SK-N-SH (cell line): ENCODE data around the gene PRDM8. TPM values are rescaled to one million over a fixed set of nuclear protein-coding genes. Genes with fewer than 3 reads are reported as not detected.

Experiments
- CTCF ChIA-PET: fragments of 300-600, 350-600 bp; formaldehyde crosslinking; extraction: SDS; loops from one replicate; lab custom pipeline; 2021; lab: Yijun Ruan, JAX
- POLR2A ChIA-PET: fragments of 350-600 bp; sonication (Branson Sonifier 250); formaldehyde crosslinking; extraction: SDS; loops from one replicate; lab custom pipeline; 2020; ENCODE audit warnings: antibody characterized with exemption, inconsistent platforms; lab: Yijun Ruan, JAX
- DNase-seq: peaks from one replicate; pipeline ENCODE4 v3.0.0; 2012
- H2AFZ ChIP-seq: fragments of 200-600 bp; sonication (generic); 2 replicates; pipeline ENCODE4 v1.8.1; 2016; ENCODE audit warnings: antibody characterized with exemption, mild to moderate bottlenecking, low read depth
- H3F3A ChIP-seq: fragments of 200-600 bp; sonication (generic); replicated peaks from 2 replicates; pipeline ENCODE3; 2016; ENCODE audit warnings: antibody characterized with exemption, mild to moderate bottlenecking; ENCODE audit not compliant: insufficient read depth
- H3K27ac ChIP-seq, 2 experiments: fragments of 200-500 bp in 1 of 2; fragments of 200-600 bp in 1 of 2; sonication (Bioruptor generic) in 1 of 2; sonication (generic), shearing (Covaris generic) in 1 of 2; 2 replicates each; pipeline versions ENCODE4 v1.5.1 to v1.6.1; 2014 to 2016; ENCODE audit warnings: low read depth in 2 of 2, inconsistent platforms in 1 of 2, low read length in 1 of 2, mild to moderate bottlenecking in 1 of 2, mixed read lengths in 1 of 2
- H3K27me3 ChIP-seq: fragments of 200-600 bp; sonication (generic), shearing (Covaris generic); 2 replicates; pipeline ENCODE4 v1.6.1; 2016; ENCODE audit warnings: mixed run types; ENCODE audit not compliant: insufficient read depth
- H3K36me3 ChIP-seq, 2 experiments: fragments of 200-500 bp in 1 of 2; fragments of 200-600 bp in 1 of 2; sonication (Bioruptor generic) in 1 of 2; sonication (generic) in 1 of 2; replicated peaks in 1 of 2; 2 replicates each; pipeline versions ENCODE3 to v1.5.1; 2014 to 2016; ENCODE audit warnings: low read length in 1 of 2, mild to moderate bottlenecking in 1 of 2; ENCODE audit not compliant: insufficient read depth in 2 of 2, control insufficient read depth in 1 of 2
- H3K4me1 ChIP-seq, 2 experiments: fragments of 200-500 bp in 1 of 2; fragments of 200-600 bp in 1 of 2; sonication (Bioruptor generic) in 1 of 2; sonication (generic), shearing (Covaris generic) in 1 of 2; 2 replicates each; pipeline versions ENCODE4 v1.5.1 to v1.6.1; 2014 to 2016; ENCODE audit warnings: low read depth in 1 of 2, low read length in 1 of 2, mixed run types in 1 of 2; ENCODE audit not compliant: insufficient read depth in 2 of 2, control insufficient read depth in 1 of 2
- H3K4me2 ChIP-seq: fragments of 200-600 bp; sonication (generic), shearing (Covaris generic); 2 replicates; pipeline ENCODE4 v1.6.1; 2017; ENCODE audit warnings: mixed run types
- H3K4me3 ChIP-seq, 2 experiments: fragments of 200-500 bp in 1 of 2; fragments of 200-600 bp in 1 of 2; sonication (Bioruptor generic) in 1 of 2; sonication (generic), shearing (Covaris generic) in 1 of 2; 2 replicates each; pipeline versions ENCODE4 v1.5.1 to v1.8.1; 2014 to 2016; ENCODE audit warnings: low read depth in 2 of 2, inconsistent platforms in 1 of 2, low read length in 1 of 2, mild to moderate bottlenecking in 1 of 2, mixed read lengths in 1 of 2, moderate library complexity in 1 of 2
- H3K79me2 ChIP-seq: fragments of 200-600 bp; sonication (generic); 2 replicates; pipeline ENCODE4 v1.8.1; 2017; ENCODE audit warnings: mild to moderate bottlenecking; ENCODE audit not compliant: insufficient read depth
- H3K9ac ChIP-seq: fragments of 200-600 bp; sonication (generic); 2 replicates; pipeline ENCODE4 v1.6.1; 2017; ENCODE audit warnings: mixed run types
- H3K9me2 ChIP-seq: fragments of 200-600 bp; sonication (generic); 2 replicates; pipeline ENCODE4 v1.6.1; 2017; ENCODE audit warnings: mixed run types
- H3K9me3 ChIP-seq: fragments of 200-600 bp; sonication (generic); 2 replicates; pipeline ENCODE4 v1.6.1; 2017; ENCODE audit warnings: mixed run types, mild to moderate bottlenecking, moderate library complexity
- H4K20me1 ChIP-seq: fragments of 200-600 bp; sonication (generic); 2 replicates; pipeline ENCODE4 v1.6.1; 2017; ENCODE audit warnings: mild to moderate bottlenecking, mixed run types; ENCODE audit not compliant: insufficient read depth
- ELF1 ChIP-seq: IDR thresholded peaks from 2 replicates; pipeline ENCODE4 v1.4.0; 2012
- EZH2phosphoT487 ChIP-seq: fragments of 200-600 bp; sonication (generic); IDR thresholded peaks from 2 replicates; pipeline ENCODE4 v1.6.1; 2017; ENCODE audit warnings: low read depth, mixed run types, mild to moderate bottlenecking, antibody characterized with exemption, moderate library complexity, borderline replicate concordance
- FOXJ3 ChIP-seq: sonication (generic); formaldehyde crosslinking; IDR thresholded peaks from 2 replicates; pipeline ENCODE4 v1.5.1; 2020; ENCODE audit warnings: mild to moderate bottlenecking, missing genetic modification reagents
- GABPA ChIP-seq: IDR thresholded peaks from 2 replicates; pipeline ENCODE4 v1.4.0; 2012; ENCODE audit warnings: low read depth, mild to moderate bottlenecking
- MEF2A ChIP-seq: IDR thresholded peaks from 2 replicates; pipeline ENCODE4 v1.4.0; 2012; ENCODE audit warnings: low read depth, borderline replicate concordance
- MXI1 ChIP-seq: IDR thresholded peaks from 2 replicates; pipeline ENCODE4 v1.6.1; 2012; ENCODE audit warnings: mild to moderate bottlenecking, low read depth, low read length, improper control_type of control experiment
- NFIC ChIP-seq: IDR thresholded peaks from 2 replicates; pipeline ENCODE4 v1.4.0; 2012; ENCODE audit warnings: borderline replicate concordance
- NRF1 ChIP-seq: IDR thresholded peaks from 2 replicates; pipeline ENCODE4 v1.6.1; 2012; ENCODE audit warnings: low read depth, mild to moderate bottlenecking, low read length
- POLR2AphosphoS5 ChIP-seq: IDR thresholded peaks from 2 replicates; pipeline ENCODE4 v1.6.1; 2012; ENCODE audit warnings: low read depth, low read length
- RFX5 ChIP-seq: IDR thresholded peaks from 2 replicates; pipeline ENCODE4 v1.6.1; 2012; ENCODE audit warnings: mild to moderate bottlenecking, improper control_type of control experiment, low read length
- SMC3 ChIP-seq: IDR thresholded peaks from 2 replicates; pipeline ENCODE4 v1.6.1; 2012; ENCODE audit warnings: low read depth, low read length, improper control_type of control experiment
- TAF1 ChIP-seq: IDR thresholded peaks from 2 replicates; pipeline ENCODE4 v1.6.1; 2012; ENCODE audit warnings: low read depth, mild to moderate bottlenecking, low read length, moderate library complexity, borderline replicate concordance
- TCF12 ChIP-seq: IDR thresholded peaks from 2 replicates; pipeline ENCODE4 v1.4.0; 2012
- TEAD4 ChIP-seq: IDR thresholded peaks from 2 replicates; pipeline ENCODE4 v1.4.0; 2012; ENCODE audit warnings: mild to moderate bottlenecking, borderline replicate concordance; ENCODE audit not compliant: insufficient read depth
- YY1 ChIP-seq: IDR thresholded peaks from 2 replicates; pipeline ENCODE4 v1.4.0; 2012; ENCODE audit warnings: low read depth, mild to moderate bottlenecking
- WGBS: methylation state at CpG from one replicate; pipeline ENCODE4 v1.1.6; 2017; ENCODE audit warnings: low lambda C conversion rate; 5-methylcytosine and 5-hydroxymethylcytosine counted together
- polyA plus RNA-seq, 3 experiments: library from polyadenylated mRNA; depleted of rRNA; stranded (reverse); fragments of >200 nt; gene quantifications; 2 replicates each; pipeline ENCODE4 v1.2.3, GENCODE V29; 2012
- TF ChIP-seq, protein P1 (sequence below): IDR thresholded peaks from 2 replicates; pipeline ENCODE4 v1.6.1; 2012; ENCODE audit warnings: mild to moderate bottlenecking, low read depth, low read length, moderate library complexity
- TF ChIP-seq, protein P2 (sequence below): IDR thresholded peaks from 2 replicates; pipeline ENCODE4 v1.4.0; 2012; ENCODE audit warnings: low read depth, borderline replicate concordance
- TF ChIP-seq, protein P3 (sequence below): IDR thresholded peaks from 2 replicates; pipeline ENCODE4 v1.4.0; 2012; ENCODE audit warnings: low read depth
- TF ChIP-seq, protein P4 (sequence below): fragments of 150-350 bp; IDR thresholded peaks from 2 replicates; pipeline ENCODE4 v1.6.1; 2017; ENCODE audit warnings: antibody characterized with exemption, low read length, low read depth, borderline replicate concordance

The PRDM8 gene
- polyA plus RNA-seq, 1 of the 3 experiments (the other 2 are of a cell fraction), result 3.5 TPM

DNA sequence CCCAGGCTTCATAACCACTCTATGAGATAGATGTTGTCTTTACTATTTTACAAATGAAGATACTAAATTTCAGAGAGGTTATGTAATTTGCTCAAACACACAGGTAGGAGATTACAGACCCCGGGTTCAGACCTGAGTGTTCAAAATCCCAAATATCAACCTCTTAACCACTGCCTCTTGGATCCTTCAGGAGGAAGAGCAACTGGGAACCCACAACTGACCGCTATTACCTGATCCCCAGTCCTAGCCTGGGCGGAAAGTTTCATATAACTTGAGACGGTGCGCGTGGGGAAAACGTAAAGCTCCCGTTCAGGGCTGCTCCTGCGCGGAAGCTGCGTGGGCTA is 8.9 kb upstream of the PRDM8 start:
- no peak for DNase-seq

DNA sequence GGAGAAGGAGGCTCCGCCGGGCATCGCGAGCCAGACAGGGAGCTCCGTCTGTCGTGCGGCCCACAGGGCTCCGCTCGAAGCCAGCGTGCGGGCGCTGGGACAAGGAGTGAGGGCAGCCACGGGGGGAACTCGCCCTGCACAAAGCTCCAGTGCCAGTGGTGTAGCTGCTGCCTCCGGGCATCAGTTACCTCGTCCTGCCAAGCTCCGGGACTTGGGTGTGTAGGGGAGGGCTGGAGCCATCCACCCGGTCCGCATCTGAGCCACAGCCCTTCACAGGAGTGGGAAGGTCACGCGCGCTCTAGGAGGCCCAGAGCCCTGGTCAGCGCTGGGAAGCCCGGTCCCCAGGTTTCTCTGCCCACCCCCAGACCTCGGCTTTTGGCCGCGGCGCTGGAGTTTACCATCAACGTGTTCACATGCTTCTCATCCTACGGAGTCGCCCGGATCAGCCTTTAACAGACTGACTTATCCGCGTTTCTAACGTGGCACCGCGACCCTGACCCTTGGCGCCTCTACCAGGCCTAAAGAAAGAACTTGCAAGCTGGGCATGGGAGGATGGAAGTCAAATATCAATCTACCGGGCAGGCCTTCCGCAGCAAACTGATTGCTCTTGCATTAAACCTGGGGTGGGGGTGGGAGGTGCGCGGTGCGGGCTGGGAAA is 8.4 kb upstream of the PRDM8 start:
- no peaks in the 10 kb centered on the region for H3K9me2 ChIP-seq
- H3K4me3 ChIP-seq, result no peak overlapping the region
- no peaks in the 10 kb centered on the region for H3F3A ChIP-seq
- TF ChIP-seq EZH2phosphoT487, result no peak
- TF ChIP-seq GABPA, result no peak
- TF ChIP-seq, protein P1, sequence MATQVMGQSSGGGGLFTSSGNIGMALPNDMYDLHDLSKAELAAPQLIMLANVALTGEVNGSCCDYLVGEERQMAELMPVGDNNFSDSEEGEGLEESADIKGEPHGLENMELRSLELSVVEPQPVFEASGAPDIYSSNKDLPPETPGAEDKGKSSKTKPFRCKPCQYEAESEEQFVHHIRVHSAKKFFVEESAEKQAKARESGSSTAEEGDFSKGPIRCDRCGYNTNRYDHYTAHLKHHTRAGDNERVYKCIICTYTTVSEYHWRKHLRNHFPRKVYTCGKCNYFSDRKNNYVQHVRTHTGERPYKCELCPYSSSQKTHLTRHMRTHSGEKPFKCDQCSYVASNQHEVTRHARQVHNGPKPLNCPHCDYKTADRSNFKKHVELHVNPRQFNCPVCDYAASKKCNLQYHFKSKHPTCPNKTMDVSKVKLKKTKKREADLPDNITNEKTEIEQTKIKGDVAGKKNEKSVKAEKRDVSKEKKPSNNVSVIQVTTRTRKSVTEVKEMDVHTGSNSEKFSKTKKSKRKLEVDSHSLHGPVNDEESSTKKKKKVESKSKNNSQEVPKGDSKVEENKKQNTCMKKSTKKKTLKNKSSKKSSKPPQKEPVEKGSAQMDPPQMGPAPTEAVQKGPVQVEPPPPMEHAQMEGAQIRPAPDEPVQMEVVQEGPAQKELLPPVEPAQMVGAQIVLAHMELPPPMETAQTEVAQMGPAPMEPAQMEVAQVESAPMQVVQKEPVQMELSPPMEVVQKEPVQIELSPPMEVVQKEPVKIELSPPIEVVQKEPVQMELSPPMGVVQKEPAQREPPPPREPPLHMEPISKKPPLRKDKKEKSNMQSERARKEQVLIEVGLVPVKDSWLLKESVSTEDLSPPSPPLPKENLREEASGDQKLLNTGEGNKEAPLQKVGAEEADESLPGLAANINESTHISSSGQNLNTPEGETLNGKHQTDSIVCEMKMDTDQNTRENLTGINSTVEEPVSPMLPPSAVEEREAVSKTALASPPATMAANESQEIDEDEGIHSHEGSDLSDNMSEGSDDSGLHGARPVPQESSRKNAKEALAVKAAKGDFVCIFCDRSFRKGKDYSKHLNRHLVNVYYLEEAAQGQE, result no peak
- TF ChIP-seq TAF1, result no peak
- no peak for TF ChIP-seq POLR2AphosphoS5
- TF ChIP-seq ELF1, result no peak
- TF ChIP-seq, all 33 proteins: peak for 0
- Histone ChIP-seq H3K79me2 (no peaks in the 10 kb centered on the region), H4K20me1 (no peaks in the 10 kb centered on the region), H3K4me2 (no peak overlapping the region), H3K36me3 (no peaks in the 10 kb centered on the region), H3K9me3 (no peaks in the 10 kb centered on the region), H3K27ac (no peak overlapping the region), H3K4me1 (no peaks in the 10 kb centered on the region; a peak in 1 of 4 replicates), H3K27me3 (no peaks in the 10 kb centered on the region), H2AFZ (no peak overlapping the region), H3K9ac (no peak overlapping the region)
- ChIA-PET POLR2A (no interaction called here), CTCF (interaction anchor here (6.7 kb wide), 1 partner anchor 8 kb away, joined by 54 read pairs; the partner anchor contains the start of gene PRDM8)
- WGBS, result 95% methylated on average over 34 of the region's 43 CpGs
- no peak for DNase-seq

More for the DNA sequence above, 8.9 kb upstream of the PRDM8 start:
- Histone ChIP-seq H3K36me3 (no peaks in the 10 kb centered on the region), H3K27me3 (no peaks in the 10 kb centered on the region), H3K4me2 (no peak overlapping the region), H3K27ac (no peak overlapping the region), H3K9me2 (no peaks in the 10 kb centered on the region), H3K79me2 (no peaks in the 10 kb centered on the region), H3K4me3 (no peak overlapping the region), H4K20me1 (no peaks in the 10 kb centered on the region), H3K4me1 (no peaks in the 10 kb centered on the region; a peak in 1 of 4 replicates), H3K9ac (no peak overlapping the region), H2AFZ (no peak overlapping the region), H3K9me3 (no peaks in the 10 kb centered on the region), H3F3A (no peaks in the 10 kb centered on the region)
- 95% methylated on average over 11 of the region's 11 CpGs for WGBS
- POLR2A ChIA-PET, result no interaction called here
- TF ChIP-seq POLR2AphosphoS5 (no peak), MXI1 (no peak), NRF1 (no peak), NFIC (no peak), ELF1 (no peak), TAF1 (no peak), TEAD4 (no peak), EZH2phosphoT487 (no peak), RFX5 (no peak), TCF12 (no peak), MEF2A (no peak), SMC3 (no peak), YY1 (no peak), FOXJ3 (CRISPR knock-in tag) (no peak)
- TF ChIP-seq, protein P2, sequence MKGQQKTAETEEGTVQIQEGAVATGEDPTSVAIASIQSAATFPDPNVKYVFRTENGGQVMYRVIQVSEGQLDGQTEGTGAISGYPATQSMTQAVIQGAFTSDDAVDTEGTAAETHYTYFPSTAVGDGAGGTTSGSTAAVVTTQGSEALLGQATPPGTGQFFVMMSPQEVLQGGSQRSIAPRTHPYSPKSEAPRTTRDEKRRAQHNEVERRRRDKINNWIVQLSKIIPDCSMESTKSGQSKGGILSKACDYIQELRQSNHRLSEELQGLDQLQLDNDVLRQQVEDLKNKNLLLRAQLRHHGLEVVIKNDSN, result no peak
- TF ChIP-seq, protein P3, sequence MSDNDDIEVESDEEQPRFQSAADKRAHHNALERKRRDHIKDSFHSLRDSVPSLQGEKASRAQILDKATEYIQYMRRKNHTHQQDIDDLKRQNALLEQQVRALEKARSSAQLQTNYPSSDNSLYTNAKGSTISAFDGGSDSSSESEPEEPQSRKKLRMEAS, result no peak
- TF ChIP-seq, protein P4, sequence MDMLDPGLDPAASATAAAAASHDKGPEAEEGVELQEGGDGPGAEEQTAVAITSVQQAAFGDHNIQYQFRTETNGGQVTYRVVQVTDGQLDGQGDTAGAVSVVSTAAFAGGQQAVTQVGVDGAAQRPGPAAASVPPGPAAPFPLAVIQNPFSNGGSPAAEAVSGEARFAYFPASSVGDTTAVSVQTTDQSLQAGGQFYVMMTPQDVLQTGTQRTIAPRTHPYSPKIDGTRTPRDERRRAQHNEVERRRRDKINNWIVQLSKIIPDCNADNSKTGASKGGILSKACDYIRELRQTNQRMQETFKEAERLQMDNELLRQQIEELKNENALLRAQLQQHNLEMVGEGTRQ, result no peak
- CTCF ChIA-PET, result interaction anchor here (1.0 to 6.7 kb wide), 2 partner anchors 8 to 43 kb away, joined by 4 to 54 read pairs; partner anchors contain the start of gene PRDM8
